Measurements from ENCODE around the gene ZNF525. TPM values are rescaled to one million over a fixed set of nuclear protein-coding genes. Genes with fewer than 3 reads are reported as not detected.
A peak's percentile ranks its signal among the peaks of the same experiment; 100 is the strongest.
"Not testable (repeated sequence)": the region's sequence is repeated elsewhere in the genome, so short reads cannot be mapped to it uniquely, and the experiment has no call there.

ZNF525 gene
- total and polyA plus RNA-seq, 2 experiments from 2014 or later, result 2.0 to 3.6 TPM

DNA sequence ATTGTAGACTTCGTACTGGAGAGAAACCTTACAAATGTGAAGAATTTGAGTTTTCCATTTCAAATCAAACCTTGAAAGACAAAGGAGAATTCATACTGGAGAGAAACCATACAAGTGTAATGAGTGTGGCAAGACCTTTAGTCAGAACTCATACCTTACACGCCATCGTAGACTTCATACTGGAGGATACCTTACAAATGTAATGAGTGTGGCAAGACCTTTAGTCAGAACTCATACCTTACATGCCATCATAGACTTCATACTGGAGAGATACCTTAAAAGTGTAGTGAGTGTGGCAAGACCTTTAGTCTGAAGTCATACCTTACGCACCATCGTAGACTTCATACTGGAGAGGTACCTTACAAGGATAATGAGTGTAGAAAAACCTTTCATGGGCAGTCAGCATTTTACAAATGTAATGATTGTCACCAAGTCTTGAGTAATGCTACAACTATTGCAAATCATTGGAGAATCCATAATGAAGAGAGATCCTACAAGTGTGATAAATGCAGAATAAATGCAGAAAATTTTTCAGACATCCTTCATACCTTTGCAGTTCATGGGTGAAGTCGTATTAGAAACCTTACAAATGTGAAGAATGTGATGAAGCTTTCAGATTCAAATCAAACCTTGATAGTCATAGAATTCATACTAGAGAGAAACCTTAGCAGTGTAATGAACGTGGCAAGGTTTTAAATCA lies 44.1 kb downstream of the ZNF525 start:
- Histone ChIP-seq H3K79me2 (ENCODE audit: insufficient read depth) (no peaks in the 10 kb centered on the region), H3K27ac (no peak overlapping the region), H4K20me1 (ENCODE audit: insufficient read depth) (no peaks in the 10 kb centered on the region), H2AFZ (no peak overlapping the region), H3K9me3 (ENCODE audit: low read depth) (peaks cover 13% of the 10 kb centered on the region), H3K4me3 (no peak overlapping the region), H3K27me3 (replicated peaks; ENCODE audit: insufficient read depth) (no peaks in the 10 kb centered on the region), H3K9me2 (ENCODE audit: insufficient read depth) (no peaks in the 10 kb centered on the region), H3F3A (ENCODE audit: insufficient read depth) (no peaks in the 10 kb centered on the region), H3K4me2 (ENCODE audit: unreplicated experiment) (no peak overlapping the region), H3K4me1 (ENCODE audit: insufficient read depth) (no peaks in the 10 kb centered on the region), H3K9ac (no peak overlapping the region), H3K36me3 (ENCODE audit: low read depth) (peaks cover 42% of the 10 kb centered on the region)
- DNase-seq, result no peak
- WGBS, 2 experiments (ENCODE audit: low coverage in 1 of 2, low lambda C conversion rate in 2 of 2, missing lambda C conversion rate in 2 of 2), result 83 to 86% methylated on average over 7 of the region's 7 CpGs
- TF ChIP-seq EZH2phosphoT487 (IDR thresholded peaks at IDR 0.05; ENCODE audit: insufficient read depth, low read depth) (no peak), EZH2 (IDR thresholded peaks at IDR 0.05; ENCODE audit: insufficient read depth, poor library complexity, severe bottlenecking) (no peak)
- in situ Hi-C loops (cut with MboI), result no loop called here

GRCh38 chr19:53420520-53421315 lies 55.2 kb downstream of the ZNF525 start:
- WGBS, 2 experiments (ENCODE audit: low coverage in 1 of 2, low lambda C conversion rate in 2 of 2, missing lambda C conversion rate in 2 of 2), result 69 to 72% methylated on average over 11 of the region's 11 CpGs
- H3K36me3 ChIP-seq (ENCODE audit: low read depth); H2AFZ ChIP-seq; H3K9me2 ChIP-seq (ENCODE audit: insufficient read depth); in situ Hi-C loops (cut with MboI); H3K27me3 ChIP-seq (replicated peaks; ENCODE audit: insufficient read depth); H3K4me1 ChIP-seq (ENCODE audit: insufficient read depth); H3K79me2 ChIP-seq (ENCODE audit: insufficient read depth); H3K9me3 ChIP-seq (ENCODE audit: low read depth); DNase-seq; H3K9ac ChIP-seq; H4K20me1 ChIP-seq (ENCODE audit: insufficient read depth); H3K4me2 ChIP-seq (ENCODE audit: unreplicated experiment); H3F3A ChIP-seq (ENCODE audit: insufficient read depth); H3K27ac ChIP-seq; H3K4me3 ChIP-seq: not testable (repeated sequence)

DNA sequence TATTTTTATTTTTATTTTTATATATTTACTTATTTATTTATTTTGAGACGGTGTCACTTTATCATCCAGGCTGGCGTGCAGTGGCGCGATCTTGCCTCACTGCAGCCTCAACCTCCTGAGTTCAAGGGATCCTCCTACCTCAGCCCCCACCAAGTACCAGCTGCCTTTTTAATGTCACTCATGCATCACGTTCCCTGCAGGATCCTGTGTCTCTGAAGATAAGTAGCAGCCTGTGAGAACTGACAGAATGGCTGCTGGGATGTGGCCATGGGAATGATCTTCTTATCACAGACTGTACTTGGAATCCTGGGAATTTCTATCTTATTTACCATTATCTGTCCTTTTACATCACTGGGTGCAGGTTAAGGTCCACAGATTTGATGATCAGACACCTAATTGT lies 57.0 kb downstream of the ZNF525 start:
- in situ Hi-C loops (cut with MboI), result no loop called here
- H3K9ac ChIP-seq, result no peak overlapping the region
- no peak for TF ChIP-seq EZH2 (IDR thresholded peaks at IDR 0.05; ENCODE audit: insufficient read depth, poor library complexity, severe bottlenecking)
- TF ChIP-seq EZH2phosphoT487 (IDR thresholded peaks at IDR 0.05; ENCODE audit: insufficient read depth, low read depth), result no peak
- no peaks in the 10 kb centered on the region for H3K4me1 ChIP-seq (ENCODE audit: insufficient read depth)
- H3K36me3 ChIP-seq (ENCODE audit: low read depth), result no peaks in the 10 kb centered on the region
- H3K4me3 ChIP-seq, result no peak overlapping the region
- no peaks in the 10 kb centered on the region for H3K9me2 ChIP-seq (ENCODE audit: insufficient read depth)
- no peaks in the 10 kb centered on the region for H4K20me1 ChIP-seq (ENCODE audit: insufficient read depth)
- H3K27me3 ChIP-seq (replicated peaks; ENCODE audit: insufficient read depth), result no peaks in the 10 kb centered on the region
- H3K4me2 ChIP-seq (ENCODE audit: unreplicated experiment), result no peak overlapping the region
- H2AFZ ChIP-seq, result no peak overlapping the region
- 84 to 87% methylated on average over 5 of the region's 5 CpGs for WGBS, 2 experiments (ENCODE audit: low coverage in 1 of 2, low lambda C conversion rate in 2 of 2, missing lambda C conversion rate in 2 of 2)
- no peak overlapping the region for H3K27ac ChIP-seq
- no peaks in the 10 kb centered on the region for H3F3A ChIP-seq (ENCODE audit: insufficient read depth)
- no peak for DNase-seq
- H3K79me2 ChIP-seq (ENCODE audit: insufficient read depth), result no peaks in the 10 kb centered on the region
- H3K9me3 ChIP-seq (ENCODE audit: low read depth), result no peaks in the 10 kb centered on the region

- H3K4me1 ChIP-seq (ENCODE audit: insufficient read depth); H3K36me3 ChIP-seq (ENCODE audit: low read depth); H3K27ac ChIP-seq; DNase-seq; H3F3A ChIP-seq (ENCODE audit: insufficient read depth); H3K4me2 ChIP-seq (ENCODE audit: unreplicated experiment); H3K9ac ChIP-seq; in situ Hi-C loops (cut with MboI); H3K9me2 ChIP-seq (ENCODE audit: insufficient read depth); H2AFZ ChIP-seq; H3K79me2 ChIP-seq (ENCODE audit: insufficient read depth); H3K4me3 ChIP-seq; H3K27me3 ChIP-seq (replicated peaks; ENCODE audit: insufficient read depth); H4K20me1 ChIP-seq (ENCODE audit: insufficient read depth); H3K9me3 ChIP-seq (ENCODE audit: low read depth): not testable (repeated sequence)
- WGBS, 2 experiments (ENCODE audit: low coverage in 1 of 2, low lambda C conversion rate in 2 of 2, missing lambda C conversion rate in 2 of 2), result 0% methylated on average over 1 to 4 of the region's 13 CpGs
Observed at GRCh38 chr19:53423074-53423473, 57.6 kb downstream of the ZNF525 start.

GRCh38 chr19:53423680-53424079 lies 58.2 kb downstream of the ZNF525 start:
- H3K79me2 ChIP-seq (ENCODE audit: insufficient read depth); H3K36me3 ChIP-seq (ENCODE audit: low read depth); H3K4me1 ChIP-seq (ENCODE audit: insufficient read depth); H3K9me2 ChIP-seq (ENCODE audit: insufficient read depth); H3K9me3 ChIP-seq (ENCODE audit: low read depth); H3F3A ChIP-seq (ENCODE audit: insufficient read depth); H3K4me2 ChIP-seq (ENCODE audit: unreplicated experiment); H3K27me3 ChIP-seq (replicated peaks; ENCODE audit: insufficient read depth); H3K9ac ChIP-seq; H3K4me3 ChIP-seq; in situ Hi-C loops (cut with MboI); H3K27ac ChIP-seq; H4K20me1 ChIP-seq (ENCODE audit: insufficient read depth); H2AFZ ChIP-seq: not testable (repeated sequence)
- WGBS, 2 experiments (ENCODE audit: low coverage in 1 of 2, low lambda C conversion rate in 2 of 2, missing lambda C conversion rate in 2 of 2), result 51 to 53% methylated on average over 8 of the region's 8 CpGs
- DNase-seq, result peak; percentile 22

Measured in GM23248 (cell line).